CD4-positive, alpha-beta T cell treated with Interleukin-2 at 100 ng/mL for 4 hours (primary cell): ENCODE results near the gene CSGALNACT2.
A peak's percentile ranks its signal among the peaks of the same experiment; 100 is the strongest.

Source experiments
- DNase-seq: peaks from one replicate; pipeline ENCODE4 v3.0.0-alpha.2; 2020; ENCODE audit warnings: low spot score

Gene CSGALNACT2

GRCh38 chr10:43202657-43203447, 64.6 kb downstream of the CSGALNACT2 start:
- peak; percentile 22 for DNase-seq

- no peak for DNase-seq
Observed at GRCh38 chr10:43203448-43204041, 65.3 kb downstream of the CSGALNACT2 start.

GRCh38 chr10:43204042-43204942, 66.0 kb downstream of the CSGALNACT2 start:
- DNase-seq = no peak

GRCh38 chr10:43204943-43205671, 66.9 kb downstream of the CSGALNACT2 start:
- DNase-seq = peak; percentile 55

GRCh38 chr10:43205681-43206390, 67.6 kb downstream of the CSGALNACT2 start:
- DNase-seq = no peak

- no peak for DNase-seq
Observed at GRCh38 chr10:43206391-43207235, 68.4 kb downstream of the CSGALNACT2 start.

GRCh38 chr10:43208147-43209073, 70.2 kb downstream of the CSGALNACT2 start:
- DNase-seq = no peak

GRCh38 chr10:43209074-43209455, 70.8 kb downstream of the CSGALNACT2 start:
- no peak for DNase-seq

- no peak for DNase-seq
Observed at GRCh38 chr10:43209651-43210141, 71.5 kb downstream of the CSGALNACT2 start.

- no peak for DNase-seq
Observed at GRCh38 chr10:43210556-43210955, 72.3 kb downstream of the CSGALNACT2 start.

- DNase-seq = no peak
Observed at GRCh38 chr10:43211030-43211429, 72.8 kb downstream of the CSGALNACT2 start.

- DNase-seq = no peak
Observed at GRCh38 chr10:43211431-43212042, 73.3 kb downstream of the CSGALNACT2 start.

GRCh38 chr10:43212043-43212721, 73.9 kb downstream of the CSGALNACT2 start:
- no peak for DNase-seq

- DNase-seq = no peak
Observed at GRCh38 chr10:43214071-43214955, 76.1 kb downstream of the CSGALNACT2 start.

- DNase-seq = no peak
Observed at GRCh38 chr10:43214956-43215561, 76.8 kb downstream of the CSGALNACT2 start.

GRCh38 chr10:43215758-43216455, 77.7 kb downstream of the CSGALNACT2 start:
- DNase-seq = no peak
